ENCODE measurements around the gene EHMT1.

The EHMT1 gene

GRCh38 chr9:137618105-137619067, at the start of gene EHMT1:
EHMT1 (plus strand) TSS chr9:137619005; CDS start chr9:137619029, 24 bp downstream.
- in situ Hi-C loops (cut with MboI; ENCODE audit: low sequenced_read_pairs), result no loop called here

- in situ Hi-C loops (cut with MboI; ENCODE audit: low sequenced_read_pairs), result no loop called here
Observed at GRCh38 chr9:137569609-137570203, 49.1 kb upstream of the EHMT1 start.

DNA sequence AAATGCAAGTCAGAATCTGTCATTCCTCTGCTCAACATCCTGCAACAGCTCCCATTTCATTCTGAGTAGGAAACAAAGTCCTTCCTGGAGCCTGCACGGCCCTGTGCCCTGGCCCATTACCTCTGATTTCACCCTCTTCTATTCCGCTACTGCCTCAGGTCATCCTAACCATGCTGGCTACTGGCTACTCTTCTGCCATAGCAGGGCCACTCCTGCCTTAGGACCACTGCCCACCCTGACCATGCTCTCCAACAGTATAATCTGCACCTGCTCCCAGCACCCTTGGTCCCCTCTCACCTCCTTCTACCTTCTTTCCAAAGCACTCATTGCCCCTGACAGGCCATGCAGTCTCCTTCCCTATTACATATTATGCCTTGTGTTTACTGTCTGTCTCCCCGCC, 48.2 kb upstream of the EHMT1 start:
- in situ Hi-C loops (cut with MboI; ENCODE audit: low sequenced_read_pairs), result no loop called here

GRCh38 chr9:137574192-137574591, 44.6 kb upstream of the EHMT1 start:
- in situ Hi-C loops (cut with MboI; ENCODE audit: low sequenced_read_pairs), result no loop called here

DNA sequence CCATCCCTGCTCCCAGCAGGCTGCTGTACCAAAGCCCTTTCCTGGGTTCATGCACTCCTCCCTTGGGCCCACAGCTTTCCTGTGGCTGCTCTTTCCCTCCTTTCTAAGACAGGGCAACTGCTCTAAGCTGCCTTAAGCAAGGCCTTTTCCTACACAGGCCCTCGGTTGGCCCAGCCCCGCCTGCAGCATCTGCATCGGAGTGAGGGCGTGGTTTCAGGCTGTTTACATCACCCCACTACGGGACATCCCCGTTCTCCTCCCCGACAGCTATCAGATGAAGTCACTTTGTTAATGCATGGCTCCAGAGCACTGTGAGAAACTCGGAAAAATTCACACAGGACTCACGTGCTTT, 43.5 kb upstream of the EHMT1 start:
- in situ Hi-C loops (cut with MboI; ENCODE audit: low sequenced_read_pairs), result no loop called here

DNA sequence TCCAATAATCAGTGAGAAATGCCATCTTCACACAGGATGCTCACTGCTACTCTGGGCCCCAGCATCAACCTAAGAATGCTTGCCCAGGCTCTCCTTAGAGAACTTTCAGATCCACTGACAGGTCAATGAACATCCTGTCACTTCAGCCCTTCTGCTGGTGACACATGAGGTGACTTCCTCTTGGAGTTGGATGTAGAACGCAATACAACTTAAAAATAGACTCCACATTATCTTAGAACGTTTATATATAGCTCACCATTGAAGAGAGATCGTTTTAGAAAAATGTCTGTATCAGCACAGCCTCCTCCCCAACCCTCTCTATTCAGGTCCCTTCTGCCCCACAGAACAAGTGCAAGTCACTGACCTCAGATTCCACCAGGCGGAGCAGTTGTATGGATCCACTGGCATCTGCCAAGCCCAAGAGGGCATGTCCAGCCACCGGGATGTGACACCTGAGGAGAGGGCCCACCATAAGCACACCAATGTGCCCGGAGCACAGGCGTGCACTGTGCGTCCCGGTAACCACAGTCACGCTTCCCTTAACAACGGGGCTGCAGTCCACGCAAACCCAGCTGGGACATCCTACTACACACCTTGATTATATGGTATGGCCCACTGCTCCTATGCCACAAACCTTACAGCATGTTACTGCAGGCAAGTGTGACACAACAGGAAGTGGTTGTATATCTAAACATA, 42.9 kb upstream of the EHMT1 start:
- in situ Hi-C loops (cut with MboI; ENCODE audit: low sequenced_read_pairs), result no loop called here

DNA sequence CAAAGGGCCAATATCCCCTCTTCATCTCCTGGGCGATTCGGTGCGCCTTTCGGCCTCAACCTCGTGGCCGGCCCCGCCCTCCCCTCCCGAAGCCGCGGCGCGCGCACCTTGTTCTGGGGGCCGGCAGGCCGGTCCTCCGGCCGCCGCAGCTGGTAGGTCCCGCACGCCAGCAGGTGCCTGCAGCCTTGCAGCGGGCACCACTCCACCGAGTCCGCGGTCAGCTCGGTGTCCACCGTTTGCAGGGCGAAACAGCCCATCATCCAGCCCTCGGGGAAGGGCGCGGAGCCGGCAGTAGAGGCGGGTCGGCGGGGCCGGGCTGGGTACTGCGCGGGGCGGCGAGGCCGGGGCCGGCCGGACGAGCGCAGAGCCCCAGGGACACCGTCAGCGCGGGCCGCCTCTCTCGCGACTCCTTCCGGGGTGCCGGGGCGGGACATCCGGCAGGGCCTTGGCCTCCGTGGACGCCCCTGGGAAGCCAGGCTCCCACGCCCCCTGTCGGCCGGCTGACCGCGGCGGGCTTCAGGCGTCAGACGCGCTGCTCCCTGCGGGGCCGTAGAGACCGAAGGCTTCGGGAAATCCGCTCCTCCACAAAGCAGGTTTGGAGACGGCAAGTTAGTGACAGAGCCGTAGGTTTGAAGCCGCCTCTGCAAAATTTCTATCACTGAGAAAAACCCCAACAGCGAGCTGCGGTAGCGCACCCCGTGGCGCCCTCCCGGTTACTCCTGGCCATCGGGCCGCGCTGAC, 40.1 kb upstream of the EHMT1 start, which contains the start of gene DPH7:
TSS of gene DPH7 (minus strand) at position 408 of the 741 bp plus-strand sequence. CDS start at position 260, 148 bp downstream.
- in situ Hi-C loops (cut with MboI; ENCODE audit: low sequenced_read_pairs), result no loop called here

GRCh38 chr9:137579259-137579604, 39.6 kb upstream of the EHMT1 start:
- in situ Hi-C loops (cut with MboI; ENCODE audit: low sequenced_read_pairs), result no loop called here

- in situ Hi-C loops (cut with MboI; ENCODE audit: low sequenced_read_pairs), result no loop called here
Observed at GRCh38 chr9:137580209-137580953, 38.4 kb upstream of the EHMT1 start.

DNA sequence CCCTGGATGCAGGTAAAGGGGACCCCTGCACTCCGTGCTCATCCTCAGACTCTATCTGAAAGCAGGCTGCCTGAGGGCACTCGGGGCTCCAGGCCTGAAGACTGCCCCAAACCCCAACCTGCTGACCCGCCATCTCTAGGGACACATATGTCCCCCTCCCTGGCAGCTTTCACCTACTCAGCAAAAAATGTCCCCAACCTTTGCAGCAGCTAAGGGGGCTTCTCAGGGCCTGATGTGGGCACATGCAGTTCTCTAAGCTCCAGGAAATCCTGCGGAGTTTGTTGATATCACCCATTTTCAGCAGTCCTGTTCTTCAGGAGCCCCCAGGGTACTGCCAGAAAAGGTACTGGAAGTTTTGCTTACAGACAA, 37.9 kb upstream of the EHMT1 start:
- in situ Hi-C loops (cut with MboI; ENCODE audit: low sequenced_read_pairs), result no loop called here

- in situ Hi-C loops (cut with MboI; ENCODE audit: low sequenced_read_pairs), result no loop called here
Observed at GRCh38 chr9:137581361-137582285, 37.2 kb upstream of the EHMT1 start.

DNA sequence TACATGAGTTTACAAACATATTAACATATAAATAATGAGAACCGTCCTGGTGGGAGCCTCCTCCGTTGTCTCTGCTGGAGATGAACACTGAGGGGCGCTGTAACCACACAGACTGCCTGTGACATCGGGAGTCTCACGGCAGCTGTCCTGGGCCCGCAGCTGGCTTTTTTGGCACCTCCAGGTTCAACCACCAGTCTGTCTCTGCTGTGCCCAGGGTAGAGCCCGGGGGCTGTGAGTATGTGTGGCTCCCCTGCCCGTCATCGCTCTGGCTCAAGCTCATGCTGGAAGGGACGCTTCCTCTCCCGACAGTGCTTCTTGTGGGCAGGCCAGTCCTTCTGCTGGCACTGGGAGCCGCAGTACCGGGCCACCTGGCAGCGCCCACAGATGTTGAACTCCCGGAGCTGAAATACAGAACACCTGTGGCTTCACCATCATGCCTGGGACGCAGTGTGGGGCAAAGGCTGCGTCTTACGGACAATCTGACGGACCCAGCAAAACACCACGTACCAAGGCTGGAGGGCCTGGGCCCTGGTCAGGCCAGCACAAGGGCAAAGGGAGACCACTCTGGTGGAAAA, 36.4 kb upstream of the EHMT1 start:
- in situ Hi-C loops (cut with MboI; ENCODE audit: low sequenced_read_pairs), result no loop called here

- in situ Hi-C loops (cut with MboI; ENCODE audit: low sequenced_read_pairs), result no loop called here
Observed at GRCh38 chr9:137583347-137583746, 35.5 kb upstream of the EHMT1 start.

- in situ Hi-C loops (cut with MboI; ENCODE audit: low sequenced_read_pairs), result no loop called here
Observed at GRCh38 chr9:137583957-137584356, 34.8 kb upstream of the EHMT1 start.

- in situ Hi-C loops (cut with MboI; ENCODE audit: low sequenced_read_pairs), result no loop called here
Observed at GRCh38 chr9:137586854-137587253, 32.0 kb upstream of the EHMT1 start.

DNA sequence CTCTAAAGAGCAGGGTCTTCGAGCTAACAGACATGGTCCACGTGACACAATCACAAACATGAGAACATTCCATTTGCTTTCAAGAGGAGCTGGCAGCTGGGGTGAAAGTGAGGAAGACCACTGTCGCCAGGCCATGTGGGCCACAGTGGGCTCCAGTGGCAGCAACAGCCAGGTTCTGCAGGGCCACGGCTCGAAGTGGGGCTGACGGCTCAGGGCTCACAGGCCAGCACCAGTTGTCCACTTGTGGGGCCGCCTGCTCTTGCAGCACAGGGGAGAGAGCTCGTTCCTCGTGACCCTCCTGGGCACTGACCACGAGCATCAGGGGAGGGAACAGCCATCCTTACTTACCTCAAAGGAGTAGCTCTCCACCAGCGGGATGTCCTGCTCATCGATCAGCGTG, 30.5 kb upstream of the EHMT1 start:
- in situ Hi-C loops (cut with MboI; ENCODE audit: low sequenced_read_pairs), result no loop called here

- in situ Hi-C loops (cut with MboI; ENCODE audit: low sequenced_read_pairs), result no loop called here
Observed at GRCh38 chr9:137588891-137589290, 29.9 kb upstream of the EHMT1 start.

DNA sequence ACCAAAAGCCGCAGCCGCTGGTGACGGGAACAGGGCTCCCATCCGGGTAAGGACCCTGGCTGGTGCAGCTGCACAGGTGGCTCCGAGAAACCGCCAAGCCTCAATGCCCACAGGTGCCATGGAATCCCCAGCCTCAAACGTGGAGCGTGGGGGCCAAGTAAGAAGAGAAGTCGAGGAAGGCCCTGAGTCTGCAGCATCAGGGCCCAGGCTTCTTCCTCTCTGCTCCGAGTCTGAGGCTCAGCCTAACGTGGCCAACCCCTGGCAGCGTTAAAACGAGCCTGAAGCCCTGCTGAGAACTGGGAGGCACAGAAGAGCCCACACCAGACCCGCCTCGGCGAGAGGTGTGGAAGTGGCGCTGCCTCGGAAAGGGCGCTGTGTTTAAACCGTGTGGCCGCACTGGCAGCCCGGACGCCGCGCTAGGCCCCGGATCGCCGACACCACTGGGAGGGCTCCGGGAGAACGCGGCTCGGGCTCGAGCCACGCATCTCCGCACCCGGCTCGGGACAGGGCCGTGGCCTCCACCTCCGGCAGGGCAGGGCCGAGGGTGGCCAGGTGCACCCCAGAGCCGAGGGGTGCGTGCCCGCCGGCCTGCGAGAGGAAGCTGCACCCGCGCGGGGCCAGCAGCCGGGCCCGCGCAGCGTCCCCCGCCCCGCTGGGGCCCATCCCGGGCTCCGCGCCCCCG, 29.2 kb upstream of the EHMT1 start:
- in situ Hi-C loops (cut with MboI; ENCODE audit: low sequenced_read_pairs), result no loop called here

GRCh38 chr9:137590123-137590468, 28.7 kb upstream of the EHMT1 start:
- in situ Hi-C loops (cut with MboI; ENCODE audit: low sequenced_read_pairs), result no loop called here

All from hTERT RPE-1 (cell line).